Dendritic cell treated with granulocyte-macrophage colony-stimulating factor and Interleukin-4, amounts not matched to agents 40 ng/mL and 50 ng/mL, for 4 days (primary cell): Measurements from ENCODE around the gene CDC25C.

ENCODE experiments used
- H3K27ac Mint-ChIP-seq: one replicate; pipeline ENCODE4 v1.8.0; 2022; ENCODE audit warnings: mild to moderate bottlenecking, mixed read lengths
- H3K27me3 Mint-ChIP-seq: one replicate; pipeline ENCODE4 v1.8.0; 2022; ENCODE audit warnings: mild to moderate bottlenecking, mixed read lengths
- H3K36me3 Mint-ChIP-seq: one replicate; pipeline ENCODE4 v1.8.0; 2022; ENCODE audit warnings: low read depth, mixed read lengths
- H3K4me1 Mint-ChIP-seq: one replicate; pipeline ENCODE4 v1.8.0; 2022; ENCODE audit warnings: low read depth, mixed read lengths
- H3K4me3 Mint-ChIP-seq: one replicate; pipeline ENCODE4 v1.8.0; 2022; ENCODE audit warnings: mild to moderate bottlenecking, moderate library complexity, mixed read lengths
- H3K9me3 Mint-ChIP-seq: one replicate; pipeline ENCODE4 v1.8.0; 2022; ENCODE audit warnings: mixed read lengths
- intact Hi-C: fragments of 100-400 bp; cut with micrococcal nuclease; formaldehyde crosslinking; loops from one replicate; pipeline ENCODE4 v1.15.0; 2022

Gene CDC25C

GRCh38 chr5:138331449-138332368 is at the start of gene CDC25C:
CDC25C (minus strand) TSS chr5:138331804; CDS start chr5:138331180, 624 bp downstream.
- Mint-ChIP-seq H3K4me1 (peaks cover 27% of the 10 kb centered on the region), H3K4me3 (peak within 1 kb of the TSS; percentile 80), H3K36me3 (no peaks in the 10 kb centered on the region), H3K27ac (peak within 1 kb of the TSS; percentile 57), H3K9me3 (no peaks in the 10 kb centered on the region), H3K27me3 (no peaks in the 10 kb centered on the region)
- intact Hi-C loops, result loop anchor here (5.0 kb wide), 3 partner anchors 36 to 299 kb away; partner anchors contain the start of gene FAM13B

- no peak overlapping the region for H3K4me3 Mint-ChIP-seq
- intact Hi-C loops, result no loop called here
- peaks cover 52% of the 10 kb centered on the region for H3K36me3 Mint-ChIP-seq
- peaks cover 43% of the 10 kb centered on the region for H3K4me1 Mint-ChIP-seq
- no peak overlapping the region for H3K27ac Mint-ChIP-seq
- H3K27me3 Mint-ChIP-seq, result no peaks in the 10 kb centered on the region
- H3K9me3 Mint-ChIP-seq, result no peaks in the 10 kb centered on the region
These were observed 41.0 kb upstream of the CDC25C start for GRCh38 chr5:138372653-138373052.

DNA sequence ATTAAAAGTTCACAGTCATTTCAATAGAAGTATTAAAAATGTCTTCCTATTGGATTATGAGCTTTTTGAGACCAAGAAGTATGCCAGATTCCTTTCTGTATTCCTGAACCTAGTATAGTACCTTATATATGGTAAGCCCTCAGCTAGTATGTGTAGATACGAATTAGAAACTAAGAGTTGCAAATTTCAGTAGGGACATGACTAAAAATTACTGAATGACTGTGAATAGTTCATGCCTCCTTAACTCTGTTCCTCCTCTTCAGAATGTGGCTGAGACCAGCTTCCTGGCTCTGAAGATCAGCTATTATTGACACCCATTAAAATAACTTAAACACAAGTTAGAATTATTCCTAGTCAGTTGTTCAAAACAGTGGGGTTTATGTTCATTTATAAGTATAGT is 40.6 kb upstream of the CDC25C start:
- H3K27ac Mint-ChIP-seq, result no peak overlapping the region
- H3K4me3 Mint-ChIP-seq, result no peak overlapping the region
- no peaks in the 10 kb centered on the region for H3K9me3 Mint-ChIP-seq
- H3K27me3 Mint-ChIP-seq, result no peaks in the 10 kb centered on the region
- peaks cover 47% of the 10 kb centered on the region for H3K36me3 Mint-ChIP-seq
- peaks cover 43% of the 10 kb centered on the region for H3K4me1 Mint-ChIP-seq
- intact Hi-C loops, result no loop called here

- intact Hi-C loops, result no loop called here
- H3K27ac Mint-ChIP-seq, result peak overlapping the region; percentile 48
- no peaks in the 10 kb centered on the region for H3K27me3 Mint-ChIP-seq
- H3K4me3 Mint-ChIP-seq, result no peak overlapping the region
- peaks cover 40% of the 10 kb centered on the region for H3K36me3 Mint-ChIP-seq
- no peaks in the 10 kb centered on the region for H3K9me3 Mint-ChIP-seq
- H3K4me1 Mint-ChIP-seq, result peaks cover 49% of the 10 kb centered on the region
These were observed 39.9 kb upstream of the CDC25C start for GRCh38 chr5:138371454-138371853.

GRCh38 chr5:138370537-138370936 is 38.9 kb upstream of the CDC25C start:
- intact Hi-C loops, result no loop called here
- Mint-ChIP-seq H3K9me3 (no peaks in the 10 kb centered on the region), H3K4me3 (peak overlapping the region; percentile 9), H3K36me3 (peaks cover 36% of the 10 kb centered on the region), H3K27ac (peak overlapping the region; percentile 48), H3K27me3 (no peaks in the 10 kb centered on the region), H3K4me1 (peaks cover 55% of the 10 kb centered on the region)

- Mint-ChIP-seq H3K27me3 (no peaks in the 10 kb centered on the region), H3K4me1 (peaks cover 55% of the 10 kb centered on the region), H3K9me3 (no peaks in the 10 kb centered on the region), H3K36me3 (peaks cover 28% of the 10 kb centered on the region), H3K4me3 (peak overlapping the region; percentile 46), H3K27ac (peak overlapping the region; percentile 93)
- intact Hi-C loops, result loop anchor here (1.0 to 5.0 kb wide), 2 partner anchors 16 to 37 kb away; partner anchors contain the start of gene CDC25C
These were observed 38.1 kb upstream of the CDC25C start for GRCh38 chr5:138369706-138370105.

DNA sequence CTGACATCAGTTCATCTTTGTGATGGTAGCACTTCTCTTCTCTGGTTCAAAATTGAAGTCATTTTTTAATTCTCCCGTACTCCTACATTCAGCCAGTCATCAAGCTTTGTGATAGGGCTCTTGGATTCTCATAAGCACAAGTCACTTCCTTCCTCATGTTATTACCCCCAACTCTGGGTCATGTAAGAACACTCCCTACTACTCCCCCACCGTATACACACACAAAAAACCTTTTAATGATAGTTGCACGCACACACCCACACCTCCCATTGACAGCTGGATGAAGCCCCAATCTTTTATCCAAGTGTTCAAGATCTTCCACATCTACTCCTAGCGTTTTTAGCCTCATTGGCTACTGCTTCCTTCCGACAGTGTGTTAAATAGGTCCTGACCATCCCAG is 37.7 kb upstream of the CDC25C start:
- Mint-ChIP-seq H3K4me1 (peaks cover 55% of the 10 kb centered on the region), H3K4me3 (peak overlapping the region; percentile 46), H3K27me3 (no peaks in the 10 kb centered on the region), H3K36me3 (peaks cover 26% of the 10 kb centered on the region), H3K27ac (peak overlapping the region; percentile 93), H3K9me3 (no peaks in the 10 kb centered on the region)
- intact Hi-C loops, result loop anchor here (1.0 to 5.0 kb wide), 2 partner anchors 16 to 37 kb away; partner anchors contain the start of gene CDC25C

- Mint-ChIP-seq H3K4me3 (no peak overlapping the region), H3K36me3 (peaks cover 22% of the 10 kb centered on the region), H3K27ac (peak overlapping the region; percentile 15), H3K27me3 (no peaks in the 10 kb centered on the region), H3K4me1 (peaks cover 48% of the 10 kb centered on the region), H3K9me3 (no peaks in the 10 kb centered on the region)
- intact Hi-C loops, result loop anchor here (5.0 kb wide), 1 partner anchor 35 kb away; the partner anchor contains the start of gene CDC25C
These were observed 35.2 kb upstream of the CDC25C start for GRCh38 chr5:138366632-138367382.

DNA sequence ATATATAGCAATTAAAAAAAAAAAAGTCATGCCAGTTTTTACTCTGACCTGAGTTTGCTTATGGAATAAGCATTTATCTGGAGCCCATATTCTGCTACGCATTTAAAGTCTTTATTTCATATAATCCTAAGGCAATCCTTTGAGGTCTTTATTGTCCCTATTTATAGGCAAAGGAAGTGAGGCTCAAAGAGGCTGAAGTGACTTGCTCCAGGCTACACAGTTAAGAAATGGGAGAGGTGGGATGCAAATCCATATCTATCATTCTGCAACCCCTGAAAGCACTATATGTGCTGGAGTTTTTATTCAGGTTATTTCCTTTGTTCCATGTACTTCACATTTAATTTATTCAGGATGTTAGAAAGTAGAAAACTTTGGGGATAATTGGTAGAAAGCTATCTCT is 33.0 kb upstream of the CDC25C start:
- no peak overlapping the region for H3K27ac Mint-ChIP-seq
- no peaks in the 10 kb centered on the region for H3K9me3 Mint-ChIP-seq
- H3K27me3 Mint-ChIP-seq, result no peaks in the 10 kb centered on the region
- peaks cover 46% of the 10 kb centered on the region for H3K4me1 Mint-ChIP-seq
- intact Hi-C loops, result no loop called here
- peaks cover 22% of the 10 kb centered on the region for H3K36me3 Mint-ChIP-seq
- no peak overlapping the region for H3K4me3 Mint-ChIP-seq

DNA sequence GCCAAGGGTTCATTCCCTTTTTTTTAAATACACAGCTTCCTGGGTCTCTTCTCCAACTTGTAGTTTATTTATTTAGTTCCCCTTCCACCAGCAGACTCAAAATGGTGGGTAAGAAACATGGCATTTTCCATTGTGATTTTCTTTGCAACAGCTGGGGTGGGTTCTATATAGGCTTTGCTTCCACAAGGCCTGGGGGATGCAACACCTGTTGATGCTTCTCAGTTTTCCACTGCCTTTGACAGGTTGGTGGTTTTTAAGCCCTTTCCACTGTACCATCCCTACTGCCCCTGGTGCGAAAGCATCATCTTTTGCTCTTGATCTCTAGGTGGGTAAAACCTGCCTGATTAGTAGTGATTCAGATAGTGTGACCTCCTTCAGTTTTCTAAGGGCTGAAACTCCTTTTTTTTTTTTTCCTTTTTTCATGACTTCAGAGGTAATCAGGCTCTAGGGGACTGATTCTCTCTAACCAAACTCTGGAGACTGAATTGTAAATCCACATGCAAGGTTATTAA is 29.4 kb upstream of the CDC25C start:
- H3K27me3 Mint-ChIP-seq, result no peaks in the 10 kb centered on the region
- no peak overlapping the region for H3K4me3 Mint-ChIP-seq
- peaks cover 31% of the 10 kb centered on the region for H3K4me1 Mint-ChIP-seq
- H3K36me3 Mint-ChIP-seq, result peaks cover 28% of the 10 kb centered on the region
- peak overlapping the region; percentile 52 for H3K27ac Mint-ChIP-seq
- H3K9me3 Mint-ChIP-seq, result no peaks in the 10 kb centered on the region
- intact Hi-C loops, result no loop called here

DNA sequence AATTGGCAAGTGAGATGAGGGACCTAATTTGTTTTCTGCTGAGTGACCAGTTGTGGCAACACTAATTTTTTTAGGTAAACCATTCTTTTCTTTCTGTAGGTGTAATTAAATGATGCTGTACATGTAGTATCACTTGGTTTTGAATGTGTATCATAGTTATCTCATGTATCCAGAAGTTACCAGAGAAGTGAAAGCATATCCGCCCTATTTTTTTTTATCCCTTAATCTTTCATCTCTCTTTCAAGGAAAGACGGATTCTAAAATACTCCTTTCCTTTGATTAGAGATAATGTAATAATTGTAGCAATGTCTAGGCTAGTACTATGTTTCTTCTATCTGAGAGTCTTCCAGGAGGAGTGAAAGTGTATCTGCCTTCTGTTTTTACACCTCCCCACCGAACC is 28.0 kb upstream of the CDC25C start:
- H3K4me1 Mint-ChIP-seq, result peaks cover 34% of the 10 kb centered on the region
- no peak overlapping the region for H3K27ac Mint-ChIP-seq
- H3K36me3 Mint-ChIP-seq, result peaks cover 27% of the 10 kb centered on the region
- intact Hi-C loops, result loop anchor here (10.0 kb wide), 1 partner anchor 185 kb away; the partner anchor contains the start of gene ETF1
- H3K27me3 Mint-ChIP-seq, result no peaks in the 10 kb centered on the region
- no peaks in the 10 kb centered on the region for H3K9me3 Mint-ChIP-seq
- no peak overlapping the region for H3K4me3 Mint-ChIP-seq

- Mint-ChIP-seq H3K9me3 (peaks cover 9% of the 10 kb centered on the region), H3K4me1 (peaks cover 46% of the 10 kb centered on the region), H3K36me3 (peaks cover 37% of the 10 kb centered on the region), H3K27me3 (no peaks in the 10 kb centered on the region), H3K27ac (peak overlapping the region; percentile 99), H3K4me3 (peak overlapping the region; percentile 96)
- intact Hi-C loops, result loop anchor here (10.0 kb wide), 1 partner anchor 190 kb away; the partner anchor contains the start of gene ETF1
These were observed 23.3 kb upstream of the CDC25C start for GRCh38 chr5:138354926-138355378.

DNA sequence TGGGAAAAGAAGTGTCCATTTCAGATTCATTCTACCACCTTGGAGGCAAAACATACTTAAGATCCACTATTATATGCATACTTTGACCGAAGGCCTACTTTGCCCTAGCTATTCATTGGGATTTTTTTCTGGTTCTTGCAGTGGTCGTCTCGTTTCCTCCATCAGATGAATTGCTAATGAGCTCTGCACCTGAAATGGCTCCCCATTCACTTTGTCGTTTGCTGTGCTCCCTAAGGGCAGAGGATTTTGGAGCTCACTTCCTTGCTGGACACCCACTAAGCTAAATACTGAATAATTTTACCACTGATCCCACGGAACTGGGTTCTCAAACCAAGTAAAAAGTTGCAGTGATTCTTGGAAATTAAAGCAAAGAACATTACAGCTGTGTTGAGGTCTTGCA is 22.8 kb upstream of the CDC25C start:
- peak overlapping the region; percentile 96 for H3K4me3 Mint-ChIP-seq
- H3K4me1 Mint-ChIP-seq, result peaks cover 44% of the 10 kb centered on the region
- no peaks in the 10 kb centered on the region for H3K27me3 Mint-ChIP-seq
- intact Hi-C loops, result loop anchor here (10.0 kb wide), 1 partner anchor 190 kb away; the partner anchor contains the start of gene ETF1
- peak overlapping the region; percentile 99 for H3K27ac Mint-ChIP-seq
- peaks cover 39% of the 10 kb centered on the region for H3K36me3 Mint-ChIP-seq
- peaks cover 9% of the 10 kb centered on the region for H3K9me3 Mint-ChIP-seq
